ENCODE measurements around the gene ACP3. TPM values are rescaled to one million over a fixed set of nuclear protein-coding genes. Genes with fewer than 3 reads are reported as not detected.

The ACP3 gene
- total and polyA plus RNA-seq, 12 donors = 0.48 to 30.8 (median 7.4) TPM

GRCh38 chr3:132380920-132381319 lies 63.7 kb downstream of the ACP3 start:
- intact Hi-C loops (cut with DNase I) = no loop called here
- Histone ChIP-seq H3K4me1 (replicated peaks in 1 of 2) (no peaks in the 10 kb centered on the region), H3K27me3 (peaks cover 11% of the 10 kb centered on the region), H3K36me3 (replicated peaks in 1 of 2) (no peaks in the 10 kb centered on the region), H3K27ac (no peak overlapping the region), H3K4me3 (no peak overlapping the region), H3K9me3 (replicated peaks in 1 of 3) (no peaks in the 10 kb centered on the region)
- 65 to 76% (median 73%) methylated on average over 1 of the region's 1 CpG for WGBS, 4 donors
- TF ChIP-seq CTCF (IDR thresholded peaks at IDR 0.05) (no peak), POLR2A (IDR thresholded peaks at IDR 0.05) (no peak)
- no peak for DNase-seq

- TF ChIP-seq CTCF (IDR thresholded peaks at IDR 0.05) (no peak), POLR2A (IDR thresholded peaks at IDR 0.05) (no peak)
- intact Hi-C loops (cut with DNase I) = no loop called here
- Histone ChIP-seq H3K9me3 (replicated peaks in 1 of 3) (no peaks in the 10 kb centered on the region), H3K36me3 (replicated peaks in 1 of 2) (no peaks in the 10 kb centered on the region), H3K4me3 (no peak overlapping the region), H3K27me3 (peaks cover 11% of the 10 kb centered on the region), H3K27ac (no peak overlapping the region), H3K4me1 (replicated peaks in 1 of 2) (no peaks in the 10 kb centered on the region)
- WGBS, 4 donors = 75 to 100% (median 89%) methylated on average over 5 to 14 of the region's 14 CpGs
- no peak for DNase-seq
Observed at GRCh38 chr3:132381348-132381944, 64.2 kb downstream of the ACP3 start.

GRCh38 chr3:132382267-132382666 lies 65.1 kb downstream of the ACP3 start:
- H3K27me3 ChIP-seq = peaks cover 11% of the 10 kb centered on the region
- TF ChIP-seq POLR2A (IDR thresholded peaks at IDR 0.05) (no peak), CTCF (IDR thresholded peaks at IDR 0.05) (no peak)
- no peak overlapping the region for H3K27ac ChIP-seq
- no peak for DNase-seq
- no peaks in the 10 kb centered on the region for H3K9me3 ChIP-seq (replicated peaks in 1 of 3)
- no peaks in the 10 kb centered on the region for H3K4me1 ChIP-seq (replicated peaks in 1 of 2)
- intact Hi-C loops (cut with DNase I) = no loop called here
- WGBS, 4 donors = 52 to 78% (median 62%) methylated on average over 4 of the region's 4 CpGs
- no peak overlapping the region for H3K4me3 ChIP-seq
- no peaks in the 10 kb centered on the region for H3K36me3 ChIP-seq (replicated peaks in 1 of 2)

DNA sequence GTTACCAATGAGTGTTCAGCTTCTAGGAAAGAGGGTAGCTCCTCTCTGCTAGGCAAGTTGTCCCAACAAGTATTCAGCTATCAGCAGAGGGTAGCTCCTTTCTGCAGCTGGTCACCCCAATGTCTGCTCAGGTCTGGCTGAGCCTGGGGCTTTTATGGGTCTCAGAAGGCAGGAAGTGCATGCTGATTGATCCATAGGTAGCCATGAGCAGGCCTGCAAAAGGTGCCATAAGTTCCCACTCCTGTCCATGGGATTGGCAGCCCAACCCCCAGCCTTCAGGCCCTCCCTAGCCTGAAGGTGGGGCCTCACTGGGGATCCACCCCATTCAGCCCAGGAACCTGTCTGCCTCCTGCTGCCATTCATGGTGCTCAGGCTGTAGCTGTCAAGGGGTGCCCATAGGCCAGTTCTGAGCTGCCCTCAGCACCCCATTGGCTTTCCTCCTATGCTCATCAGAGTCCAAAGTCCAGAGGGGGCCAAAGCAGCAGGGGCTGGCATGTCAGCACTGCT lies 65.5 kb downstream of the ACP3 start:
- no peak for TF ChIP-seq POLR2A (IDR thresholded peaks at IDR 0.05)
- TF ChIP-seq CTCF (IDR thresholded peaks at IDR 0.05) = no peak
- H3K36me3 ChIP-seq (replicated peaks in 1 of 2) = no peaks in the 10 kb centered on the region
- H3K4me3 ChIP-seq = no peak overlapping the region
- no peak overlapping the region for H3K27ac ChIP-seq
- no peaks in the 10 kb centered on the region for H3K9me3 ChIP-seq (replicated peaks in 1 of 3)
- H3K4me1 ChIP-seq (replicated peaks in 1 of 2) = no peaks in the 10 kb centered on the region
- intact Hi-C loops (cut with DNase I) = no loop called here
- DNase-seq = no peak
- H3K27me3 ChIP-seq = peaks cover 11% of the 10 kb centered on the region
